ENCODE data around the gene ACBD6.

ACBD6 gene

DNA sequence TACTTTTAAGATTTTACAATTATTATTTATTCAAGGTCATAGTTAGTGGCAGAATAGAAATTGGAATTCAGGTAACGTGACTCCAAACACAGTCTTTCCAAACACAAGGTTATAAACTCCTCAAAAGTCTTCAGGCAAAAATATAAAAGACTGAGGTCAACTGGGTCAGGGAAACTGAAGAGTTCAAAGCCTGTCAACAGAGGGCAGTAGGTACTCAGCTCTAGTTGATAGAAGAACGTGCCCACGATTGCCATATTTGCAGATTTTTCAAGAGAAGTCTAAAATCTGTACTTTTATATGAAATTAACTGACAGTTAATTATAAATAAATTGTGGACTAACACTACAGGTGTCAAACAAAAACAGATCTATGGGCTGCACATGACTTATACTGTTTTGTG, 137.3 kb downstream of the ACBD6 start:
- DNase-seq, result no peak

DNA sequence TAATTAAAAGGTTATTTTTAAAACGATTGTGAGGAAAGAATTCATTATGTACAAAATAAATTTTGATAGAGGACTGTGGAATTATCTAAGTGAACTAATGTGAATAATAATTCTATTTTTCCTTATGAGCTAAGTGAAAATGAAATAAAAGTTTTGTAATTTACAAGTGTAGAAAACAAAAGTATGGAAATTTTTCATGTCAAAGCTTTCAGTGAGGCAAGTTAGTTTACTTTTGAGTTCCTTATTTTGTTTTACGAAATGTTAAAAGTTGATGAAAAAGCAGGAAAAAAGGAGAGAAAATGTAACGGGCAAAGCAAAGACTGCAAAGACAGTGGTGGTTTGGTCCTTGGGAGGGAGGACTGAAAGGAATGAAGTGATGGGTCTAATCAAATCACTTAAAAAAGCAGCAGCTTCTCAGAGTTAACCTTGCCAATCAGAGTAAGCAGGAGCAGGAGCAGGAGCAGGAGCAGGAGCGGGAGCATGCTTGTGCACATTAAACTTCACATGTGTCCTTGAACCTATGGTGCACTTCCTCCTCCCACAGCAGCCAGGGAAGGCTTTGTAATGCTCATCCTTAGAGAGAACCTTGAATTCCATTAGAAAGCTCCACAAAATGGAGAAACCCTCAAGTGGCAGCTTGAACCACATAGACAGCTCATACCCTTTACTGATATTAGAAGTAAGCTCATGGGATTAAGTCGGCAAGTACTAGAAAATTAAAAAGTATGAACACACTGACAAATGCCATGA, 139.0 kb downstream of the ACBD6 start:
- DNase-seq, result no peak

DNA sequence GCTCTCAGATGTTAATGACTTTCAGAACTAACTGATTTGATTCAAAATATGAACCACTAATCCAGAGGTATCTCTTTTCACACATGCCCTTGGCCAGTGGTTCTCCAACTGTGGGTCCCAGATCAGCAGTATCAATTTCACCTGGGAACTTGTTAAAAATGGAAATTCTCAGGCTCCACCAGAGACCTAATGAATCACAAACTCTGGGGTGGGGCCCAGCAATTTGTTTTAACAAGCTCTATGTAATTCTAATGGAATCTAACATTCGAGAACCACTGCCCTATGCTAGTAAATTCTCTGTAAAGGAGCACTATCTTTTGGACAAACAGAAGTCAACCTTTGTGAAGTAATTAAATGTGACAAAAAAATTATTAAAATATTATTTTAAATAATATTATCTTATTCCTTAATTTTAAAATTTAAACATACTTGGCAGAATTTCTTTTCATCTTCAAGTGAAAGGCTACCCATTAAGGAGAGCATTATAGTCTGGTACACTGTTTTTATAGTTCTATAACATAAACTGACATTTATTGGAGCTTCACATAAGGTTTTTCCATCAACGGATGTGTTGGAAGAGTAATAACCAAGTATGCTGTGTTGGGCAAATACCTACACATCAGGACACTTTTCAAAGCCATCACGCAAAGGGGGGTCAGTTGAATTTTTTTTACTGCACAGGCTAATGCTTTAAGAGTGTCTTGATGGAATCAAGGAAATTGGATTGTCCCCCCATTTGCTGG, 141.9 kb downstream of the ACBD6 start:
- DNase-seq, result no peak

DNA sequence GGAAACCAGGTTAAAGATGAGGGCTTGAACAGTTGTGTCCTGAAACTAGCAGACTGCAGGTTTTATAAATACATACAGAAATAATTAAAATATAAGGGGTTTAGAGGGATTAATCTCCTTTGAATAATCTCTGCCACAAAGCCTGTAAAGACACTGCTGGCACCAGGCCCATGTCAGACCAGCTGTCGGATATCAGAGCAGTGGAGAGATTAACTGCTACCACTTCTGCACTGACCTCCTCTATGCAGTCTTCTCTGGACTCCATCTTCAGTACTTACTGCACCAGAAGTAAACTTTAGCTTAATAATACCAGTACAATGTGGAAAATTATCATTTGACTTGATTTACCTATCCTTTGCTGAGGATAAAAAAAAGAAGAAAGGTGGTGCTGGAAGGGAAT, 143.7 kb downstream of the ACBD6 start:
- DNase-seq, result no peak

DNA sequence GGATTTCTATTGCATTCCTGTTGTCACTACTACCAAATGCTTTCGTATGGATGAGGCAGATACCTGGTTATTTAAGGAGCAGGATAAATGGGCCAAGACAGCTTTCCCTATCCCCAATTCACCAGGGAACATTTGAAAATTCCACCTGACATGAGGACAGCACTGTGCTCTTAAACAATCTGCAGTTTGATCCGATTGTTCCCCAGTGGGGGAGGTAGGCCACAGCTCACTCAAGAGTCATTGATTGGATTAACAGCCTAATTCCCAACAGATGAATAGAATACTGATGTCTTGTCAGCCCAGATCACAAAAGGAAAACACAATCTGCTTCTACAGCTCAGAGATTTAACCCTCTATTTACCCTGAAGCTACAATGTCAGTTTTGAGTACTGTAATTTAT, 148.4 kb downstream of the ACBD6 start:
- DNase-seq, result no peak

DNA sequence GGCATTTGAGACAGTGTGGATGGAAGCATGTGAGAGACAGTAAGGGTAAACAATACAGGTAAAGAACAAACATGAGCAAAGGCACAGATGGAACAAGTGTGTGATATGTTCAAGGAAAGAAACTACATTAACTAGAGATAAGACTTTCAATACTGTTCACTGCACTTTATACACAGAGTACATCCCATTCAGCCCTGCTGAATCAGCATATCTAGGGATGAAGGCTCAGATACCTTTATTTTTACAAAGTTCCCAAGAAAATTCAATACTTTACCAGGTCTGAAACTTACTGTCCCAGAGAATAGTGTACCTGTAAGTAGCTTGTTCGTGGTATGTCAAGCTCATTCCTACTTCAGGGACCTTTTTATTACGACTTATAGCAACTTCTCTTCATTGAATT, 149.8 kb downstream of the ACBD6 start:
- DNase-seq, result no peak

DNA sequence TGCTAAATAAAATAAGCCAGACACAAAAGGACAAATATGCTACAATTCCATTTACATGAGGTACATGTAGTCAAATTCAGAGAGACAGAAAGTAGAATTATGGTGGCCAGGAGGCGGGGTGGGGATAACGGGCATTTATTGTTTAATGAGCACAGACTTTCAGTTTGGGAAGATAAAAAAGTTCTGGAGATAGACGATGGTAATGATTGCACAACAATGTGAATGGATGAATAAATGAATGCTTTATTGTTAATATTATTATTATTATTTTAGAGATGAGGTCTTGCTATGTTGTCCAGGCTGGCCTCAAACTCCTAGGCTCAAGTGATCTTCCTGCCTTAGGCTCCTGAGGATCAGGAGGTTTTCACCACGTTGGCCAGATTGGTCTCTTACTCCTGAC, 150.4 kb downstream of the ACBD6 start:
- DNase-seq, result no peak

DNA sequence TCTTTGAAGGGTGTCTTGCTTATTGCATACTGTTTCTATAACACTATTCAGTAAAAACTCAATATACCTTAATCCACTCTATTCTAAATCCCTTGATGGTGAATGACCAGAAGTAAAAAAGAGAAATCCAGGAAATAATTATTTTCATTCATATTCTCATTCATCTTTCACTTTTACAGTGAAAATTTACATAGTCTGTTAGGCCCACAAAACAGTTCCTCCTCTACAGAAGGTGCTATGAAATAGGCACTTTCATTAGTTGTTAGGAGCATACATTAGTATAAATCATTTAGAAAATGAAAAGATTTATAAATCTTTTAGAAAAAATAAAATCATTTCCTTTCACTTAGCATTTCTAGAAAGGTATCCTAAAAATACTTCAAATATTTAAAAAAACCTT, 157.2 kb downstream of the ACBD6 start:
- DNase-seq, result no peak

DNA sequence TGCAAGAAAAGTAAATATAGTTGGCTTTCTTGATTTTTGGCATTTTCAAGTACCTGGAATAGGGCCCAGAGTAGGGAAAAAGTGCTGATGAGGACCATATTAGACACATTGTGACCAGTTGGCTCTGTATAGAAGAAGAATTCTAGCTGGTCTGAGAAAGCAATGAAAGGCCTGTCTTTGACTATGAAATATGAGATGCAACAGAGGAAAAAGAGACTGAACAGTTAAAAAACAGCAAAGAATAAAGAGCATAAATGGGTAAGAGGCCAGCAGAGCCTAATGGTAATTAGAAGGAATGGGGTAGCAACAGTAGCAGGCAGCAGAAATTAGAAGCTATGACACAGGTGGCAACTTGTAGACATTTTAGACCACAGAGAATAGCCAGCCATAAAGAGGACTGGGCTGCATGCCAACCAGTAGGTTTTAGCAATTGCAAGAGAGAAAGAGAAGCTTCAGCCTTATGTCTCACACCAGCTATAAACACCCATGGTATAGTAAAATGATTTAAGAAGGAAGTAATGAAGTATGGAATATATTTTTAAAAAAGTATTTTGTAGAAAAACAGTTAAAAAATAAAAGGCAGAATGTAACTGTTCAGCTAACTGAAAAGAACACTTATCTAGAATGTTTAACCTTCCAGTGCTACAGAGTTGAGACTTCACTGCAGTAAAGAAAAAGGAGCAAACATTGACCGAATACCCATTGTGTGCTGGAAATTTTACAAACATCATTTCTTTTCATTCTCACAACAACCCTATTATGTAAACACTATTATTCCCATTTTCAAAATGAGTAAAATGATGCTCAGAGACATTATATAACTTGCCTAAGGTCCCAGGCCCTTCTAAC, 158.2 kb downstream of the ACBD6 start:
- no peak for DNase-seq

DNA sequence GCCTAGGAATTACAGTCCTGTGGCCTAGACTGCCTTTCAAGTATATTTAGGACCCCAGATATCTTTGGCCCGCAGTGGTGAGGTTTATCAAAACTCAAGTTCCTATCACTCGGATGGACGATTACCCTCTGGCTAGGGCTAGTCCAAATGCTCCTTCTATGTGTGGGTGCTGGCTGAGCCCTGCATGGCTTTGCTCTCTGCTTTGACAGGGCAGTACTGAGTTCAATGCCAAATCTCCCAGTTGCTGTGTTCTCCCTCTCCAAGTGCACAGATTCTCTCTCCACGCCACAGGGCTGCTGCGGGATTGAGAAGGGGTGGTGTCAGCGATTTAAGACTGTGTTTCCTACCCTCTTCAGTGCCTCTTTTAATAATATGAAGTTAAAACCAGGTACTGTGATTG, 175.3 kb downstream of the ACBD6 start:
- DNase-seq, result no peak

DNA sequence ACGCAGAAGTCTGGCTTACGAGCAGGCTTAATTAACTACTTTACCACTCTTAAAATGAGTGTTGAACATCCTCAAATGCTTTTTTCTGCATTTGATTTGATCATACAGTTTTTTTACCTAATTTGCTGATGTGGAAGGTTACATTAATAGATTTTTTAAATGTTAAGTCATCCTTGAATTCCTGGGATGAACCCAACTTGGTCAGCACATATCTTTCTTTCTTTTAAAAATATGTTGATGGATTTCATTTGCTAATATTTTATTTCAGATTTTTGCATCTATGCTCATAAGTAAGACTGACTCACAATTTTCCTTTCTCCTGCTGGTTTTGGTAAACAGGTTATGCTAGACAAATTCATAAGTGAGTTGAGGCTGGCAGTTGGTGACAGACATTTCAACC, 189.5 kb downstream of the ACBD6 start:
- DNase-seq, result no peak

DNA sequence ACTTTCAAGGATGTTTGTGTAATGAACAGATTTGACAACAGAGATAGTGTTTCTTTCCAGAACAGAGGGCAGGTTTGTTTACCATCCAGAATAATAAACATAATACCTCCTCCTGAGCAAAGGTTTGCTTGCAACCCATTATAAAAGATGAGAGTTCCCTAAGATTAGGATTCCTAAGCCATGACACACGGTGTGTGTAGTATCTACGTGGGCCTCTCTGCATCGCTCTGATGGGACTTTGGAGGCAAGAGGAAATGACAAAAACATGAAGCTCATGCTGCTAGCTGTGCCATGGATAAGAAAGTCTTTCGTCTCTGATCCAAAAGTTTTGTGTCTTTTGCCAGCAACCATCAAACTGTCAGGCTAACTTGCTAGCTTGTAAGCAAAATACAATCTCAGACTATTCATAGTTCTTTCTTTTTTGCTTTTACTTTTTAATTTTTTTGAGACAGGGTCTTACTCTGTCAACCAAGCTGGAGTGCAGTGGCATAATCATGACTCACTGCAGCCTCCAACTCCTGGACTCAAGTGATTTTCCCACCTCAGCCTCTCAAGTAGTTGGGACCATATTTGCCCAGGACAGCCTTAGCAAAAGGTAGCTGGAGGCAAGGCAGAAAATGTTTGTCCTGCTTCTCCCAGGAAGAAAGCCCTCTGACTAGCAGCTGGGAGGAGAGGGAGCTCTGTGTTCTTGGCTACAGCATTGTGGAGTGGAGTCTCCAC, 191.2 kb downstream of the ACBD6 start:
- no peak for DNase-seq

DNA sequence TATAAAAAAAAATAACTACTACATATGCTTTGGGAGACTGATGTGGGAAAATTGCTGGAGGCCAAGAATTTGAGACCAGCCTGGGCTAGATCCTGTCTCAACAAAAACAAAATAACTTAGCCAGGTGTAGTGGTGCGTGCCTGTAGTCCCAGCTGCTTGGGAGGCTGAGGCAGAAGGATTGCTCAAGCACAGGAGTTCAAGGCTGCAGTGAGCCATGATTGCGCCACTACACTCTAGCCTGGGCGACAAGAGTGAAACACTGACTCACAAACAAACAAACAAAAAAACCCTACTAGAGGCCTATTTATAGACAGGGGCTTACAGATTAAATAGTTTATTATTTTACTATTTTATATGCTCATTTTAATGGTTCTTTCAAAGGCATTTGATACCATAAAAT, 192.3 kb downstream of the ACBD6 start:
- no peak for DNase-seq

DNA sequence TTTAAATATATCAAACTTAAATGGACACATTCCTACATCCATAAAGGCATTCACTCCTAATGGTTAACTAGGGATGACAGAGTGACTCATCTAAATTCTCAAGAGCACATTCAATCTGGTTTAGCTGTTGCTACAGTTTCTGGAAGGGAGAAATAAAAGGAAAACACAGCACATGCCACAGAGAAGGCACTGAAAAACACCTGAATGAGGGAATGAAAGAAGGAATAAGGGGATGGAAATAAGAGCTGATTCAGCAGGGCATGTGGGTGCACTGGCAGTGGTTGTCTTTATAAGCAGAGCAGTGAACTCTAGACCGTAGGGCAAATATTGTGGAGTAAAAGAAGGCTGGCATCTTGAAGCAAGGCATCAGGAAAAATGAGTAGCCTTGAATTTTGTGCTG, 193.0 kb downstream of the ACBD6 start:
- no peak for DNase-seq

DNA sequence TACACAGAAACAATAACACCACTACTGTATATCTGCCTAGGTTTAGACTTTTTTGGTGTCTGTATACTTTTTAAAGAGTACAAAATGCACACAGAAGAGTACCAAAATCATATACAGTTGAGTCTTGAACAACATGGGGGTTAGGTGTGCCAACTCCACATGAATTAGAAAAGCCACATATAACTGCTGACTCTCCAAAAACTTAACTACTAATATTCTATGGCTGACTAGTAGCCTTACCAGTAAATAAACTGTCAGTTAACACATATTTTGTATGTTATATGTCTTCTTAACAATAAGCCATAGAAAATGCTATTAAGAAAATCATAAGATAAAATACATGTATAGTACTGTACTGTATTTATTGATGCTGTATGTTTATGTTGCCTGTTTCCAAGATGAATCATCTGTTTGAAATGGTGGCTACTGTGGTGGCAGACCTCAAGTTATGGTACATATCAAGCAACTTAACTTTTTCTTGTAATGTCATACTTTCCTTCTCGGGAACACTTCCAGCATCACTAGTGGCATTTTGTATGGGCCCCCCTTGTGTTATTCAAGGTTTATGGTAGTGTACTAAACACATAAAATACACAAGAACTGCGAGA, 201.1 kb downstream of the ACBD6 start:
- DNase-seq, result no peak

DNA sequence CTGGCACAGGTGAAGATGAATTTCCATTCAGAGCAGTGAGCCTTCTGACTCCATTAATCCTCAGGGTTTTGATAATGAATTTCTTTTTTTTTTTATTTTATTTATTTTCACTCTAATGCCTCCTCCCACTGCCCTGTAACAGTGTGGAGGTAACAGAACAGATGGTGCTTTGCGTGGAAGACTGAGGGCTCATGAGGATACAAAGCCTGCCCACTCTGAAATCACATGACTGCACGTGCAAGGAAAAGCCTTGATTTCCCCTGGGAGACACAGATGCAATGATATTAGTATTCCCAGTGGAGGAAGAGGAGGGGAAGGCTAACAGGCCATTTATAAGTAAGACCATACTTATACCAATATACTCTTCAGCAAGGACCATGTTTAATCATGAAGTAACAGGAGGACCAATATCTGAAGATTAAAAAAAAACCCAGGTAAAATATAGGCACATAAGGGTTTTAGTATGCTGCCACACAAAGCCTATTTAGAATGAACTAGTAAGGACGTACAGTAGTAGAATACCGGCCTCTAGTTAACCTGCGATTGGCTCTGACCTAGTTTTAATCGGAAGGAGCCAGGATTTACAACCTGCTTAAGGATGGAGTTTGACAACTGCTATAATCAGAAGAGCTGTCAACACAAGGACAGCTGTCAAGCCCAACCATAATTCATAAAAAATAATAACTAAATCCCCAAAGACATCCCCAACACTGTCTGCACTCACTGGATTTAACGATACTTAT, 202.7 kb downstream of the ACBD6 start:
- no peak for DNase-seq

DNA sequence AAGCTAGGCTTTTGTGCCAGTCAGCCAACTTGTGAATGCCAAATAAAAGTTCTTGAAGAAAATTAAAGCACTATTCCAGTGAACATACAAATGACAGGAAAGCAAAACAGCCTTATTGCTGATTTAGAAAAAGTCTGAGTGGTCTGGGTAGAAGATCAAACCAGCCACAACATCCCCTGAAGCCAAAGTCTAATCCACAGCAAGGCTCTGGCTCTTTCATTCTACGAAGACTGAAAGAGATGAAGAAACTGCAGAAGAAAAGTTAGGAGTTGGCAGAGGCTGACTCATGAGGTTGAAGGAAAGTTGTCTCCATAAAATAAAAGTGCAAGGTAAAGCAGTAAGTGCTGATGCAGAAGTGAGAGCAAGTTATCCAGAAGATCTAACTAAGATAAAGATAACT, 206.4 kb downstream of the ACBD6 start:
- DNase-seq, result no peak

DNA sequence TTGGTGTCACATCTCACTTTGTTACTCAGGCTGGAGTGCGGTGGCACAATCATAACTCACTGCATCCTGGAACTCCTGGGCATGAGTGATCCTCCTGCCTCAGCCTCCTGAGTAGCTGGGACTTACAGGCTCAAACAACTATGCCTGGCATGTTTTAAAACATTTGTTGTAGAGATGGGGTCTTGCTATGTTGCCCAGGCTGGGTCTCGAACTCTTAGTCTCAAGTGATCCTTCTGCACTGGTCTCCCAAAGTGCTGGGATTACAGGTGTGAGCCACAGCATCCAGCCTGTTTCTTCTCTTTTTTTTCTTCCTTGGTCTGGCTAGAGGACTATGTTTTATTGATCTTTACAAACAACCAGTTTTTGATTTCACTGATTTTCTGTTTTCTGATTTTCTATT, 207.7 kb downstream of the ACBD6 start:
- no peak for DNase-seq

DNA sequence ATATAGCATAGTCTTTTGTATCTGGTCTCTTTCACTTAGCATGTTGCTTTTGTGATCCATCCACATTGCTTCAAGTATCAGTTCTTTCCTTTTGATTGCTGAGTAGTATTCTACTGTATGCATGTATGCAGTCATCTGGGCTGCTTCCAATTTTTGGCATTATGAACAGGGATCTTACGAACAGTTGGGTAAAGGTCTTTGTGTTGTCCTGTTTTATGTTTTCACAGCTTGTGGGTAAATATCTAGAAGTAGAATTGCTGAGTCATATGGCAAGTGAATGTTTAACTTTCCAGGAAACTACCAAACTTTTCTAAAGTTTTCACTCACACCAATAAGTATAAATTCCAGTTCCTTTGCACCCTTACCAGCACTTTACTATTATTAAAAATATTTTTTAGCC, 211.4 kb downstream of the ACBD6 start:
- no peak for DNase-seq

DNA sequence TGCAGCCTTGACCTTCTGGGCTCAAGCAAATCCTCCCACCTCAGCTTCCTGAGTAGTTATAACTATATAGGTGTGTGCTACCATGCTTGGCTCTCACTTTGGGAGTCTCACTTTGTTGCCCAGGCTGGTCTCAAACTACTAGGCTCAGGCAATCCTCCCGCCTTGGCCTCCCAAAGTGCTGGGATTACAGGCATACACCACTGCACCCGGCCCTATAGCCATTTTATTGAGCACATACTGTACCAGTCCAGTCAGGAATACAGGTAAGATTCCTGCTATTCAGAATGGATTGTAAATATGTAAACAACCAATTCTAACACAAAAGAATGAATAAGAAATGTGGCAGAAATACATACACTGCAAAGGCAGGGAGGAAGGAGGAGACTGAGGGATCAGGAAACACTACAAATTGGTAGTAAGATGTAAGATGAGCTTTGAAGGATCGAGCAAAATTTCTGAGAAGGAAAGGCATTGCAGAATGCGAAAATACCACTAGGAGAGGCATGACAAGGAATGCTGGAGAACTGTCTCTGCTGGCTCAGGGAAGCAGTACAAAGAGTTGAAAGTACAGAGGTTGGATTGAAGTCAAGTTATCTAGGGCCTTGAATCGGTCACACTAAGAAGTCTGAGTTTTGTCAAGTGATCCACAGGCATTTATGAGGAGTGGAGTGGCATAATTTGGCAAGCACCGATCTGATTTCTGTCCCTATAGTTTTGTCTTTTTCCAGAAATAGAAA, 211.9 kb downstream of the ACBD6 start:
- no peak for DNase-seq

DNA sequence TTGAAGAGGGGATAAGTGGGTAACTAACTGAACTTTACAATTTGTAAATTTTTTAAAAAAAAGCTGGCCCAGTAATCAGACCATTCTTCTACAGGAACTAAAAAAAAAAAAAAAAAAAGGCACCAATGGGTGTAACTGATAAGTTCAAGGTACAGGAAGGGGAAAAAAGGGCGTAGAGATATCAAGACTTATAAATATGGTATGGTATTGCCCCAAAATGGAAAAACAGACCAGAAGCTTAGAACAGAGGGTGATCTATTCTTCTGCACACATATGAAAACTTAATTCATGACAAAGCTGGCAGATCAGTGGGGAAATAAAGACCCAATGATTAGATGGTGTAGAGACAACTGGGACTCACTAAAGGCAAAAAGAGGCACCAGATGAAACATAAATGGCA, 213.4 kb downstream of the ACBD6 start:
- no peak for DNase-seq
